ENCODE results near the gene IRF5. TPM values are rescaled to one million over a fixed set of nuclear protein-coding genes. Genes with fewer than 3 reads are reported as not detected.

IRF5 gene
- total RNA-seq, 2 donors from 2014 or later, result 4.9 to 15.3 TPM

DNA sequence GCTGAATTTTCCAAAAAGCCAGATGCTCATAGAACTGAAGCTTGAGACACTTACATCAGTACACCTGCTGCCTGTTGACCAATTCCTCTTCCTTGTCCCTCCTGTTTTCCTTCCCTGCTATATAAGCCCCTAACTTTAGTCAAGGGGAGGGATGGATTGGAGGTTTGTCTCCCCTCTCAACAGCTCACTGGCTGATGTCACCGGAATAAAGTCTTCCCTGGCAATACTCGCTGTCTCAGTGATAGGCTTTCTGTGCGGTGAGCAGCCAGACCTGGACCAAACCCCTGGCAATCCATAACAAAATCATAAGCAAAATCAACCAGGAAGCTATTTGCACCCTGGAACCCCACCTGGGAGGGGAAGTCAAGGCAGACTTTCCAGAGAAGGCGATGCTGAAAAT lies 929 bp upstream of the IRF5 start:
- no peaks in the 10 kb centered on the region for H3K36me3 ChIP-seq (replicated peaks in 1 of 2; ENCODE audit: insufficient read depth in 1 of 2, low read depth in 2 of 2)
- DNase-seq, result no peak
- 92 to 97% methylated on average over 4 of the region's 4 CpGs for WGBS, 2 donors
- TF ChIP-seq CTCF (IDR thresholded peaks at IDR 0.05) (no peak), POLR2A (IDR thresholded peaks at IDR 0.05) (no peak)
- H3K9me3 ChIP-seq, result no peaks in the 10 kb centered on the region
- intact Hi-C loops (cut with DNase I), result no loop called here
- H3K4me1 ChIP-seq, result peaks cover 13% of the 10 kb centered on the region
- no peak overlapping the region for H3K27ac ChIP-seq
- ATAC-seq, result no peak
- no peak overlapping the region for H3K4me3 ChIP-seq
- no peaks in the 10 kb centered on the region for H3K27me3 ChIP-seq

GRCh38 chr7:128937271-128937646 lies 468 bp upstream of the IRF5 start:
- Histone ChIP-seq H3K4me3 (peak overlapping the region in 1 of 2 donors; percentile 80), H3K36me3 (replicated peaks in 1 of 2; ENCODE audit: insufficient read depth in 1 of 2, low read depth in 2 of 2) (no peaks in the 10 kb centered on the region), H3K4me1 (peaks cover 13% of the 10 kb centered on the region), H3K27me3 (no peaks in the 10 kb centered on the region), H3K27ac (peak overlapping the region in 2 of 4 donors; percentile 23 to 61), H3K9me3 (no peaks in the 10 kb centered on the region)
- intact Hi-C loops (cut with DNase I), result no loop called here
- no peak for TF ChIP-seq POLR2A (IDR thresholded peaks at IDR 0.05)
- no peak for TF ChIP-seq CTCF (IDR thresholded peaks at IDR 0.05)
- no peak for DNase-seq
- 71 to 84% methylated on average over 17 of the region's 17 CpGs for WGBS, 2 donors
- ATAC-seq, result no peak

- no peaks in the 10 kb centered on the region for H3K36me3 ChIP-seq (replicated peaks in 1 of 2; ENCODE audit: insufficient read depth in 1 of 2, low read depth in 2 of 2)
- no peaks in the 10 kb centered on the region for H3K9me3 ChIP-seq
- 2 to 3% methylated on average over 19 to 26 of the region's 30 CpGs for WGBS, 2 donors
- DNase-seq (peak in 1 of 4 donors; percentile 35), ATAC-seq (peak; percentile 4)
- peak overlapping the region in 2 of 4 donors; percentile 23 to 61 for H3K27ac ChIP-seq
- TF ChIP-seq CTCF (IDR thresholded peaks at IDR 0.05), result no peak
- no peak for TF ChIP-seq POLR2A (IDR thresholded peaks at IDR 0.05)
- peak overlapping the region; percentile 52 to 80 for H3K4me3 ChIP-seq
- intact Hi-C loops (cut with DNase I), result no loop called here
- H3K4me1 ChIP-seq, result peaks cover 13% of the 10 kb centered on the region
- H3K27me3 ChIP-seq, result no peaks in the 10 kb centered on the region
These were observed 882 bp downstream of the IRF5 start for GRCh38 chr7:128938544-128939074.

DNA sequence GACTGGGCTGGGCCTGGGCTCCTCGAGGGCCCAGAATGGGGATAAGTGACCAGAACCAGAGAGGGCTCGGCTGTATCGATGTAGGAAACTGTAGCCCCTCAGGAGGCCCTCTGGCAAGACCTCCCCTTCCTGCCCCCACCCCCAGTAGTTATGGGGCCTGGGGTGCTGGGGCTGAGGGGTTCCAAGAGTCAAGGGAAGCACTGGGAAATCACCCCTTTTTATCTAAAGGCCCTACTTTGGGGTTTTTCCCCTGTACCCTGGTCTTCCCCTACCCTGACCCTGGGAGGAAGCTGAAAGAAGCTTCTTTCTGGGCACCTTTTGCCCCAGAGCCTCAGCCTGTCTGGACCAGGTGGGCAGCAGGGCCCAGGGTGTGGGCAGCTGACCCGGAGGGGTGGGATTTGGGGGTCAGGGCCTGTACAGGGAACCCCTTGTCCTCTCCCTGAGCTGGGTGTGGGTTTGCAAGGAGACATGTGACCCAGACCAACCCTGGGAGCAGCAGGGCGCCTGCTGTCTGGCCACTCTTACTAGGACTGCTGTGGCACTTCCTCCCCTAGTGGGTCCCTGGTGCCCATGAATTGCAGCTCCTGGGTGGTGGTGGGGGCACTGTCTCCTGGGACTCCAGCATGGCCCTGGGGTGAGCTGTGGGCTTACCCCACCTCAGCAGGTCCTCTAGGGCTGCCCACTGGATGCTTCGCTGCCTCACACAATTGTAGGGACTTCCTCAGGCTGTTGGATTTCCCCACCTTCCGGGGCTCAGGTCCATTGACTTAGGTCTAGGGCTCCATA lies 1.5 kb downstream of the IRF5 start:
- Histone ChIP-seq H3K4me1 (peaks cover 13% of the 10 kb centered on the region), H3K27ac (peak overlapping the region in 1 of 4 donors; percentile 58), H3K9me3 (no peaks in the 10 kb centered on the region), H3K36me3 (replicated peaks in 1 of 2; ENCODE audit: insufficient read depth in 1 of 2, low read depth in 2 of 2) (no peaks in the 10 kb centered on the region), H3K27me3 (no peaks in the 10 kb centered on the region), H3K4me3 (no peak overlapping the region)
- WGBS, 2 donors, result 20 to 46% methylated on average over 1 to 6 of the region's 7 CpGs
- DNase-seq (peak in 1 of 4 donors; percentile 34), ATAC-seq (no peak)
- intact Hi-C loops (cut with DNase I), result no loop called here
- TF ChIP-seq CTCF (IDR thresholded peaks at IDR 0.05), result no peak
- peak in 1 of 3 donors; percentile 13 for TF ChIP-seq POLR2A (IDR thresholded peaks at IDR 0.05)
